EL (cell line): Measurements from ENCODE around the gene FEZ2.
A peak's percentile ranks its signal among the peaks of the same experiment; 100 is the strongest.

Experiments used
- DNase-seq: peaks from one replicate; pipeline ENCODE4 v3.0.0-alpha.2; 2016

Gene FEZ2

DNA sequence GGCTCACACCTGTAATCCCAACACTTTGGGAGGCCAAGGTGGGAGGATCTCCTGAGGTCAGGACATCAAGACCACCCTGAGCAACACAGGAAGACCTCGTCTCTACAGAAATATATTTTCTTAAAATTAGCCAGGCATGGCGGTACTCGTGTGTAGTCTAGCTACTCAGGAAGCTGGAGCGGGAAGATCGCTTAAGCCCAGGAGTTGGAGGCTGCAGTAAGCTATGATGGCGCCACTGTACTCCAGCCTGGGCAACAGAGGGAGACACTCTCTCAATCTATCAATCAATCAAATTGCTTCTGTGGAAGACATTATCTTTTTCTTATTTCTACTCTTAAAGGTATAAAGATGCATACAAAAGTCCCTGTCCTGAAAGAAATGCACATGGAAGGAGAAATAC lies 11.3 kb downstream of the FEZ2 start:
- DNase-seq: no peak

DNA sequence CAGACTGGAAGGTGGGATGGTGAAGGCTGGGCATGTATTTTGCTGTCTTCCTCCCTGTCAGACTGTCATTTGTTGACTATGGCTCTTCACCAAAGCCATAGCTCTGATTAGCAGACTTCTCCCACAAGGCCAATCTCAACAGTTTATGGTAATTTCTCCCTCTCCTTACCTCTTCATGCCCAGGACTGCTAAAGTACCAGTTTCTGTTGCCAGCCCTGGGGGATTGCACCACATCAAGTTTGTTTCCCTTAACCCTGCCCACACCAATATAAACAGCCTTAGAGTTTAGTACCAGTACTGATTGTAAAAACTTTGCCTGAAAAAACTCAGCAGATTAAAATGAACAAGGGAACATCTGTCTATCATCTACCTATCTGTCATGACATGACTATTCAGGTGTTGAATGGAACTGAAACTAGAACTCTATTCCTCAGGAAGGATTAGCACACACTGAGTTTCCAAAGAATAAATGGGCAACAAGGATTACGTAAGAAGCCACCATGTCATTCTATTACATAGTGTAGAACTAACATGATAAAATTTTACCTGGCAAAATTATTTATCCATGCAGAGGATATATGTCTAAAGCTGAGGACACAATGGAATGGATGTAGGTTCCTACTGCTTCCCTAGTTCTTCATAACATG lies 13.7 kb downstream of the FEZ2 start:
- DNase-seq: no peak

DNA sequence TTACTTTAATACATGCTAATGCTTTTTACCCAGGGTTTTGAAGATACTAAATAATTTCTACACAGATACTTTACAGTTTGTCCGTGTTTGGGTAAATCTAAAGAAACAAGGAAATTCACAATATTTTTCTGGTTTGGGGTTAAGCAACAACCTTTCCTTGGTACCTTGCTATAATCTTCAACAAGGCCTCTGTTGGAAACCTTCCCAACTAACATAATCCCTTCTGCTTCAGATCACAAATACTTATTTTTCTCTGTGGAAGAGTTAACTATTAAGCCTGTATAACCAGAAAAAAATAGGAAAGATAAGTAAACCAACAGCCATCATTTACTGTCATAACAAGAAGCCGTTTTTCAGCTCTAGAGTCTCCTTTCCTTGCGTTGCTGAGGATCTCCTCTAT lies 15.0 kb downstream of the FEZ2 start:
- no peak for DNase-seq

DNA sequence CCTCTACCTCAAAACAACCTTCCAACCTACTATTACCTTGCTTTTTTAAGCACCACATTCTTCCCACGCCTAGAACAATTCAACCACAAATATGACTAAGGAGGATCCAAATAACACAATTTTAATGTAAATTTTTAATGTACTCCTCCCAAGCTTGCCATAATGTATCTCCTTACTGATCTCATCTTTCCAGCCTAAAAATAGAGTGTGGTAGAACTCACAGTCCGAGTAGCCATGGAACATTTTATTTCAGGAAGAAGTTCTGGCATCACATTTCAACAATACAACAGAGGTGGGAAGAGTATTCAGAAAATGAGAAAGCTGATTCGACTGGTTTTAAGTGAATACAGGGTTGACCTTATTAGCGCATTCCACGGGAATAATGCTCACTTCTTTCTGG lies 15.4 kb downstream of the FEZ2 start:
- no peak for DNase-seq

DNA sequence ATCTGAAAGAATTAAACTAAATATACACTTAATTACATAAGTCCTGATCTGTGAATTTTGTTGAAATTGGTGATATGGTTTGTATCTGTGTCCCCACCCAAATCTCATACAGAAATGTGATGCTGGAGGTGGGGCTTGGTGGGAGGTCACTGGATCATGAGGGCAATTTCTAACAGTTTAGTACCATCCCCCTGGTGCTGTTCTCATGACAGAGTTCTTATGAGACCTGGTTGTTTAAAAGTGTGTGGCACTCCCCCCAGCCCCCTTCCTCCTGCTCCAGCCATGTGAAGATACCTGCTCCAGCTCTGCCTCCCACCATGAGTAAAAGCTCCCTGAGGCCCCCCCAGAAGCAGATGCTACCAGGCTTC lies 18.7 kb downstream of the FEZ2 start:
- DNase-seq: no peak

DNA sequence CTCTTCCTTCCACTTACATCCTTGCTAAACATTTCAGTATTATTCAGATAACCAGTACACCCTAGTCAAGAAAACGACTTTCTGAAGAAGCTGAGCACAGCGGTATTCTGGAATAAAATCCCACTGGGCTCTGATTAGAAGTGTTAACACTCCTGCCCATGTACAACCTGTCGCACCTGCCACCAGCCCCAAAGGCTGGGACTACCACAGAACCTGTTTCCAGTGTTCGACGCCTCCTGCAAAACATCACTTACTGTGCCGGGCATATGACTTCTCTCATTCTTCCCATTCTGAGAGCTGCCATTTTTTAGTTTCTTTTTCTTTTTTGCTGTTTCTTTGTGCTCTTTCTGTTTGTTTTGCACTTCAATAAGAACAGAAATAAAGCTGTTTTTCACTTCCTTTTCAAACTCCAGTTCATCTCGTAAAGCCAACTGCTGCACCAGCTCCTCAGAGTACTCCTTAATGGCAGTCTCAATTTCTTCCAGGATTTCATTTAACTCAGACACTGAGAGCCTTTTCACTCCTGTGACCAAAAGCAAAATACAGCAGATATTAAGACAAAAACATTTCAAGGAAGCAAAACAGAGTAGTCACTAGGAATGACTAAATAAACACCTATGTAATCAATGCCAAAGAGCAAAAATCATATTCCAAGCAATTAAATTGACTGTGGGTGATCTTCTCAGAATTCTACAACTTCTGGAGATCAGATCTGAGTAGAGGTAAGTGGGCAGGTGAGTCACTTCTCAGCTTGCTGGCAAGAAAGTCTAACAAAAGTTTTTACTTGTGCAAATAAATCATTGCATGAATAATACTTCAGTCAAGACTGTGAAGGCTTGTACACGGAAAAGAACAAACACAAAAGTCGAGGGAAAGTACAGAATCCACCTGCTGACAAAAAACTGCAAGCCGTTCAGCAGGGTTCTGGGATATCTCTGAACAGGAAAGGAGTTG lies 19.3 kb downstream of the FEZ2 start:
- DNase-seq: no peak

DNA sequence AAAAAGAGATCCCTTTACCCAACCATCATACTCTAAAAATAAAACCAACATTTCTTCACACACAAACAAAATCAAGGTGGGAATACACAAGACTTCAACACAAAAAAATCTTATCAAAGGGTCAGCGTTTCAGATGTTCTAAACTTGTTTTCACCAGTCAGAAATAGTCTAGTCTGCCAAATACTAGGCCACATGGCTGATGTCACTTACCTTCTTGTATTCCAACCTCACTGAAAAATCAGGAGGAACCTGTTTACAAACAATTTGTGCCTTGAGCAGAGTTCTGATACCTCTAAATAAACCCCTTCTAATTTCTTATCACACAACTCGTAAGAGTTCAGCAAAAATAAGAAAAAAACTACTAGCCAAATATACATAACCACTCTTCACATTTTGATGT lies 20.1 kb downstream of the FEZ2 start:
- no peak for DNase-seq

DNA sequence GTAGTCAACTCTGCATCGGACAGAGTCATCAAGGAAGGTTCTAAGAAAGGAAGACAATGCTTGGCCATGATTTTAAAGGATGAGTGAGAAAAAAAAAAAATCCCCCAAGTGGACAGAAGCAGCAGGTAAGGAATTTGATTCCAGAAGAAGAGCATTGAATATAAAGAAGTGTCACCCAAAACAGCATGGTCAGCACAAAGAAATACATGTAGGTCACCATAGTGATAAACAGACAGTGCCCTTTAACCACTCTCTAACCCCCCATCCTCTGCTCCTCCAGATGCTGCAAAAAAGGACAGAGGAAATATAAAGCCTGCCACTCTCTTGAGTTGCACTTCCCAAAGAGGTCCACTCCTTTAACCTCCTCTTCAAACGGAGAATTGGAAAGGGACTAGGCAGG lies 23.4 kb downstream of the FEZ2 start:
- DNase-seq: no peak

DNA sequence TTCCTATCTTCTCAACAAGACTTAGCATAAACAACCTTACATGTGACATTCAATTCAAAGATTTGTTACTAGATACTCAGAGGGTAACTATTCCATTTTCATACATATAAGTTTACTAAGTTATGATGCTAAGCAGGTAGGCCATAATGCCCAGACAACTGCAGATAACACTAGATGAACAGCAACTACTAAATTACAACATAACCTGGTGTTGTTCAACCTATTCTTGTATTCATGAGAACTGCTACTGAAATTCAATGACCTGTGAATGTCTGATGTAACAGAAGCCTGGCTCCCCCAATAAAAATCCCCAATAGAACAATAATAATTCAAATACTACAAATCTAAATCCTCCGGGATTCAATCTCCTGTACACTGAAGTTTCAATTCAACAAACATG lies 24.8 kb downstream of the FEZ2 start:
- DNase-seq: no peak

DNA sequence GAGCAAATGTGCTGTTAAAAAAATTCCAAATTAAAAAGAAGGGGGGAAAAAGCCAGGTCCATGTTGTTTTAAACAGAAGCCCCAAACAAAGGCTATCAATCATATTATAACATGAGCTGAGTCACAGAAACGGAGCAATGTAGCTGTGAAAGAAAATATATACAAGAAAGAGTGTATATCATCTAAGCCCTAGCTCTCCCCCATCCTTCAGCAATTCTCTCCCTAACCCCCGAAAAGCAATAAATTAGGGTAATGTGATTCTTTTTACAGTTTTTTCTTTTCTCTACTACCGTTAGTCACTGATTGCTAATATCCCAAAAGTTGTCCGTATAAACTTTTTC lies 25.3 kb downstream of the FEZ2 start:
- DNase-seq: no peak

DNA sequence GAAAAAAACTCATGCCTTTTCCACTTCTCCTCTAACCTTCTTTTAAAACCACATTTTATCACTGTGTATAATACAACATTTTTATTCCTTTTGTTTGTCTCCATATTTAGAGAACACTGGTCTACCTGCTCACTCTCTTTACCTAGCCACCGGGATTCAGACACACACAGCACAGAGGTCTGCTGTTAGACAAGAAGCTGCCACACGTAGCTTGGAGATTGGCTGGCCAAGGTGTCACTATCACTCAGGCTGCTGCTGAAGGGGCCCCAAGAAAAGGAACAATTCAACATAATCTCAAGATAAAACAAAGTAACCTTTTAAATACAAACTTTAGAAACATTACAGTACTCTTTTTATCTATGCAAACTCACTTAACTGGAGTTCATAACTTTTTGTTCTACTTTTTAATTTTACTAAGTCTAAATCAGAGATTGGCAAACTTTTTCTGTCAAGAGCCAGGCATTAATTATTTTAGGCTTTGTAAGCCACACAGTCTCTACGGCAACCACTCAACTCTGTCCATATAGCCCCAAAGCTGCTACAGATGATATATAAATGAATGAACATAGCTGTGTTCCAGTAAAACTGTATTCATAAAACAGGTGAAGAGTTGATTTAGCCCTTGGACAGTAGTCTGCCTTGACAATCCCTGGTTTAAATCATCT lies 25.8 kb downstream of the FEZ2 start:
- DNase-seq: no peak

DNA sequence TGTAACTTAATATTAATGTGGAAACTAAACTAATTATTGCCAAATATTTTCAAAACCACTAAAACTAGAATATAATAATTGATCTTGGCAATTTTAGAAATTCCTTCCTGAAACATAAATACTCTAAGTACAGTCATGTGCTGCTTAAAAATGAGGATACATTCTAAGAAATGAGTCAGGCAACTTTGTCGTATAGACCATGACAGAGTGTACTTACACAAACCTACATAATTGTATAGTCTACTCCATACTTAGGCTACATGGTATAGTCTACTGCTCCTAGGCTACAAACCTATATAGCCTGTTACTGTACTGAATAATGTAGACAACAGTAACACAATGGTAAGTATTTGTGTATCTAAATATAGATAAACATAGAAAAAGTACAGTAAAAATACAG lies 27.6 kb downstream of the FEZ2 start:
- no peak for DNase-seq

DNA sequence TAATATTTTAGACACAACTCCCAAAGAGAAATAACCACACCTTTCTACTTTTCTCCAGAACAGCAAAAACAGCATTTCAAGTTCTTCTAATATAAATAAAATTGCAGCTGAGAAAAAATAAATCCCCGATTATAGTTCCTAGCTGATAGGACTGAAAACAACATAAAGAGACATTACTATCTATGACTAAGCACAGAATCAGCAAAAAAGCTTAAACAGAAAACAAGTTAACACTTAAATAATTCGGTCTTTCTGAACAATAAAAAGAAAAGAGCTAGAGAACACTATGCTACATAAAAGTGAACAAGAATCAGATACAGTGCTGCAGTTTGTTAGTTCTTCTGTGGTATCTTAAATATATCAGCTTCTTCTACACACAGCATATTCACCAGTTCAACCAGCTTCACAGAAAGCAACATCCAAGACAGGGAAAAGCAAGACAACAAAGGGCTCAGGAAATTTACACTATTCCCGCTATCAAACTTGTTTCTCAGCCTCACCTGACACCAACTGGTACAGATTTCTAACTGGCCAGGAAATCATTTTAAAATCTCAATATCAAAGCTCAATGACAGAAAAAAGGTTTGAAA lies 28.6 kb downstream of the FEZ2 start:
- no peak for DNase-seq

DNA sequence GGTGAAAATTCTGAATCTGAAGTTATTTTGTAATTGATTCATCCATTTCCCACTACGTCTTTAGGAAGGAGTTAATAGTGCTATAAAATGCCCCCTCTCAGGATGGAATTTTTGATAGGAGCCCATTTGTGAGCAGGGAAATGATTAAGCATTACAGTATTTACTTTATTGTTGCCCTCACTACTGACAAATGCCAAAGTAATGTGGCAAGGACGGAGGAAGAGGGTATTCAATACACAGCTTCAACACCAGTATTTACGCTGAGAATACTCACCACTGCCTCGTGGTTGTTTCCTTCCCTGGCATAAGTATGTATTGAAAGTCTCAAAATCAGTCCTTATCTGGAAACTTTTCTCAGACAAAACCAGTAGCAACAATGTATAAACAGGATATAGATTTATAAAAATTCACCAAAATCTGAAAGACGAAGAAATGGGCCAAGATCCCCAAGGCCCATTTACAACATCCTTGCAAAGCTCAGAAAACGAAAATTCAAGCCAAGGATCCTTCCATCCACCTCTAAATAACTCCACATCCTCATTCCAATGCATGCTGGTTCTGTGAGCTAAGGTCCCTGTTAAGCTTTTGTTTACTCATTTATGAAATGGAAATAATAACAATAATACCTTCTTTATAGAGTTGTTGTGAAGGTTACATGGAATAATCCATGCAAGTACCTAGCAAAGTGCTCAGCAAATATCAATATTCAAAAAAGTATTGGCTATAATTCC lies 29.3 kb downstream of the FEZ2 start:
- DNase-seq: peak; percentile 91

DNA sequence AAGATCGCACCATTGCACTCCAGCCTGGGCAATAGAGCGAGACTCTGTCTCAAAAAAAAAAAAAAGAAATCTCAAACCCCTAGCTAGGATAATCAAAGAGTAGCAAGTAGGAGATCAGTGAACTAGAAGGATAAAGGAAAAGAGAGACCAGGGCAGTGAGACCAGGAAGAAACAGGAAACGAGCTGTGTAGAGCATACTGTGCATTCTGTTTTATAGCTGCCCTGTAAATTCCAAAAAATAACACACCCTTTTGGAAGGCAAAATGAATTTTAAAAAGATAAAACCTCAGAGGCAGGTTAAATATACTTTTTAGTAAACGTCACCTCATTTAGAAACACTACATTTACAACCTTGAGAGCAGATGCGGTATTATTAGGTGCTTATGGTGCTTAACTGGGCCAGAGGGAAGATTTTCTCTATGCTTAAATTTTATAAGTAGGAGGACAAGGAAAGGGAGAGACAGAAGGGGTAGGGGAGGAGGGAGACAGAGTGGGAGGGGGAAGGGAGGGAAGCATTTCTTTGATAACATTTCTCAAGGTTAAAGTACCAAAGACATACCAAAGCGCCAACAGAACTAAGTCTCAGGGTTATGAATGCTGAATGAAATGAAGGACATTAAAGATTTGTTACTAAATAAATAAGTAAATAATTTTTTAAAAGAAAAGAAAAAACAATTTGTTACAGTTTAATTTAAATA lies 30.1 kb downstream of the FEZ2 start:
- DNase-seq: no peak

DNA sequence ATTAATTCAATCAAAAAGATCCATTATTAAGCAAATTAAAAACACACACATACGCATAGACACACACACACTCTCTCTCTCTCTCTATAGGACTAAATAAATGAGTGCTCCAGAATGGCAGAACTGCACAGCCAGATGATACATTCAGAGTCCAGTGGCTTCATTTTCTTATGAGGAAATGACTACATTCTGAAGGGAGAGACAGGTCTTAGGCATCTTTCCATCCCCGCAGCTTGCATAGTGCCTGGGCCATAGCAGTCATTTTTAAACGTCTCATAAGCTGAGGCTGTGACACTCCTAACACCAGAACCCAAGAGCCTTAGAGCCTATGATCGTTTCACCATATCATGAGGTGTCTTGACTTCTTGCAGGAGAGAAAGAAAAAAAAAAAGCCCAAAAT lies 31.1 kb downstream of the FEZ2 start:
- DNase-seq: no peak

DNA sequence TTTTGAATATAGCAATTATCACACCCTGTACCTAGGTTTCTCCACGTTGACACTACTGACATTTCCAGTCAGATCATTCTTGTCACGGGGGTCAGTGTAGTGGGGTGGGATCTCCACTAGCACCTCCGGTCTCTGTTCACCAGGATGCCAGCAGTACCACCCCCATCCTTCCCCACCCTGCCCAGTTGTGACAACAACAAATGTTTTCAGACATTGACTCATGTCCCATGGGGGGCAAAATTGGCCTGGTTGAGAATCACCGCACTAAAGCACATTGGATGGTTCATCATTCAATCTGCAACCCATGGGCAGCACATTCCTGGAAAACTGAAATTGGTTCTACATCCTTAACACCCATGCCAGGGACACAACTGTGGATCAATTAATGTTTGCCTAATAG lies 32.3 kb downstream of the FEZ2 start:
- DNase-seq: no peak

DNA sequence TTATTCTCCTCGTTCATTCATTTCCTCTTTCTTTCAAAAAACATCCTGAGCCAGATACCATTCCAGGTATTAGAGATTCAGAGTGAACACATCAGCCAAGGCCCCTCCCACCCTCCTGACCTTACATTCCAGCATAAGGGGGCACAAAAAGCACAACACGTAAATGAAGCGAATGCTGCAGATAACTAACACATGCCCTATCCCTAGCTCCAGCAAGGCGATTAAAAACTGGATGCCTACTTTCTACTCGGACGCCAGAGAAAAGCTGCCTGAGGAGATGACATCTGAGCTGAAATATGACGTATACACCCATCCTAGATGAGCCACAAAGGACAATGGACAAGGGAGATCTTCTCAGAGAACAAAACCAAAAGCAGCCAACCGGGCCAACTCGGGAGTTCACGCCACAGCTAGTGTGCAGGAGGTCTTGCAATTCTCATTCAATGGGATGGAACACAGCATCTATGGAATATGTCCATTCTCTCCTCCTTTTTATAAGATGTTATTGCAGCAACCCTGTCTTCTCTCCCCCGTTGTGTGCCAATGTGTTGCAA lies 33.5 kb downstream of the FEZ2 start:
- DNase-seq: no peak

DNA sequence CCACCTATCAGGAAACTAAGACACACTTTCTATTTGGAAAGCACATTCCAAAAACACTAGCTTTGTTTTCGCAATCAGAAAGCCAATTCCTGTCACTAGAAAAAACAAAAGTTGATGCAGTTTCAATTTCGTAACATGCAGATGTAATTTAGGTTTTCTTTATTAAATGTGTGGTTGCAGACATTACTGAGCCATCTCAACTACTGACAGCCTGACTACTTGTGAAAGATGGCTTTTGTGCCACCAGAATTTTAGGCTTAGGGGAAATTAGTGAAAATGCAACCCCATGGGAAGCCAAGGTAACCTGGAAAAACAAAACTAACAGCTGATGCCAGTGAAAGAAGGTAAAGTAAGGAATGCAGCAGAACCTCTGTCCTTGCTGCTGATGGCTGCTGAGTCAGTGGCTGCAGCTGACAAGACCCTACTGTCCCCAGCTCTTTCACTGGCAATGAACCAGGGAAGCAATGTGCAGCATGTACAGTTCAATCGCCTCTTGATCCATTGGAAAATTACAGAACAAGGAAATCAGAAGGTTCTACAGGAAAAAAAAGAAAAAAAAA lies 34.9 kb downstream of the FEZ2 start:
- DNase-seq: peak; percentile 64

DNA sequence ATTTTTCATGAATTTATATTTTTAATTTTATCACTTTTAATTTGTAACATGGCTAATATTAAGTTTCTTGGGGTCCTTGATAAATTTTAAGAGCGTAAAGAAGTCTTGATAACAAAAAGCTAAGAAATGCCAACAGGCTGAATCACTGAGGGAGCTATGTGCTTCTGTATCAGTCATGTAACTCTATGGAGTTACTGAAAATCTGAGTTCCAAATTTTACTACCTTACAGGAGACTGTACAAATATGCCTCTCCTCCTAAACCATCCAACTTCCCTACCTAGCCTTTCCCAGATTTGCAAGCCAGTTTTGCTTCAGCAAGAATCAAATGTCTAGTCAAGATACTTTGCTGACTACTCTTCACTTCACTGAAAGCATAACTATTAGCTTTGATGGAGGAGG lies 35.7 kb downstream of the FEZ2 start:
- DNase-seq: peak; percentile 83

DNA sequence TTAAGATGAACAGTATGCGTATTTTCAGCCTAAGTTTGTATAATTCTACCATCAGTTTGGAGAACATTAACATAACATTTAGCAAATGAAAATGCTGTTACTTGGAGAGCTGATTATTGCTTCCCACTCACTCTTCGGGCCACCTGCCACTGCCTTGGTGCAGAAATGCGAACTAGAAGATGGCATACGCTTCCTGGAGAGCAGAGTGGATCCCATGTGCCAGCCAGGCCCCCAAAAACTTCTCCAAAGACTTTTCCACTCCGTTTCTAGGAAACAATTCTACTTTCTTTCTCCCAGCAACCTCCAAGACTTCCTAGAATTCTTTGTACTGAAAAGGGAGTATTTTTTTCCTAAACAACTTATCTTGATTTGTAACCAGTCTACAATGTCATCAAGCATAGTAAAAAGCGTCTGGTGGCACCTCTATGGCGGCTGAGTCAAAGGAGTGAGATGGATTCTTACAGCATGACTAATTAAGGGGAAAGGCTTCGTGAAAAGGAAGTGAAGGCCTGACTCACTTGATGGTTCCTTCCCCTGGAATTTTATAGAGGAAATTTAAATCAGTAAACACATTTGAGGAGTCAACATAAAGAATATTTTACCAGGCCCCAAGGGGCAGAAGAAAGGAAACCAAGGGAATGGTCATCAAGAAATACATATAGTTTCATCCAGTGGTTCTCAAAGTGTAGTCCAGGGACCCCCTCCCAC lies 36.6 kb downstream of the FEZ2 start:
- peak; percentile 97 for DNase-seq
